A549 (cell line): ENCODE data around the gene SLC3A2. TPM values are rescaled to one million over a fixed set of nuclear protein-coding genes. Genes with fewer than 3 reads are reported as not detected.

Source experiments
- ATAC-seq, 2 experiments: fragments of 200-7000 bp in 1 of 2; fragments of >200 bp in 1 of 2; cut with Nextera tagmentation in 1 of 2; cut with Tn5 transposase in 1 of 2; 3 replicates each; pipeline versions ENCODE4 v1.8.0 to v1.9.1; 2018 to 2020; ENCODE audit warnings: mild to moderate bottlenecking in 1 of 2, moderate library complexity in 1 of 2
- CTCF ChIA-PET: fragments of 300-600 bp; sonication (Branson Sonifier 250); formaldehyde crosslinking; extraction: SDS; loops from one replicate; lab custom pipeline; 2021; ENCODE audit warnings: antibody characterized with exemption, inconsistent platforms; lab: Yijun Ruan, JAX
- POLR2A ChIA-PET: fragments of 350-600 bp; formaldehyde crosslinking; extraction: SDS; loops from one replicate; lab custom pipeline; 2021; ENCODE audit warnings: antibody characterized with exemption, inconsistent platforms; lab: Yijun Ruan, JAX
- DNase-seq, 2 experiments: peaks; one replicate each; pipeline versions ENCODE4 v3.0.0 to v3.0.0-alpha.2; 2011 to 2016; ENCODE audit warnings: low read depth in 1 of 2, low spot score in 1 of 2
- FAIRE-seq: peaks from 2 replicates; lab custom pipeline; 2011; peaks lifted over from hg19 to GRCh38; lab: Jason Lieb, UNC
- H3K27ac ChIP-seq, 2 experiments: fragments of >200 bp; sonication (Bioruptor Twin); formaldehyde crosslinking; 3 replicates each; pipeline ENCODE4 v1.5.1; 2016 to 2017
- H3K4me1 ChIP-seq: fragments of >200 bp; sonication (Bioruptor Twin); formaldehyde crosslinking; 3 replicates; pipeline ENCODE4 v1.6.1; 2016
- H3K4me2 ChIP-seq: fragments of >200 bp; sonication (Bioruptor Twin); formaldehyde crosslinking; 3 replicates; pipeline ENCODE4 v1.6.1; 2016
- H3K4me3 ChIP-seq: fragments of >200 bp; sonication (Bioruptor Twin); formaldehyde crosslinking; 3 replicates; pipeline ENCODE4 v1.5.1; 2016
- H3K9me3 ChIP-seq: fragments of >200 bp; sonication (Bioruptor Twin); formaldehyde crosslinking; 3 replicates; pipeline ENCODE4 v1.6.1; 2016
- CHD2 ChIP-seq: fragments of 150-350 bp; IDR thresholded peaks from 2 replicates; pipeline ENCODE4 v1.6.1; 2014; ENCODE audit warnings: low read length; ENCODE audit not compliant: partially characterized antibody
- CHD4 ChIP-seq: fragments of 200-600 bp; sonication (generic); IDR thresholded peaks from 2 replicates; pipeline ENCODE4 v1.6.1; 2016; ENCODE audit warnings: antibody characterized with exemption, mild to moderate bottlenecking, borderline replicate concordance
- EHF ChIP-seq: fragments of 250-450 bp; sonication (Bioruptor Pico); IDR thresholded peaks from 2 replicates; pipeline ENCODE4 v1.5.0; 2020; ENCODE audit warnings: mild to moderate bottlenecking
- EHMT2 ChIP-seq: fragments of 200-600 bp; sonication (generic); IDR thresholded peaks from 2 replicates; pipeline ENCODE4 v1.6.1; 2016; ENCODE audit warnings: antibody characterized with exemption, low read depth, mild to moderate bottlenecking, moderate library complexity
- EP300 ChIP-seq, 2 experiments: fragments of >200 bp; sonication (Bioruptor Twin); formaldehyde crosslinking; IDR thresholded peaks; 2 replicates in 1 of 2; 3 replicates in 1 of 2; pipeline ENCODE4 v1.6.1; 2016 to 2017
- ESRRA ChIP-seq: fragments of 150-350 bp; IDR thresholded peaks from 2 replicates; pipeline ENCODE4 v1.6.1; 2014; ENCODE audit warnings: mild to moderate bottlenecking, low read length, borderline replicate concordance
- FOSL2 ChIP-seq, 2 experiments: fragments of 450-650 bp in 1 of 2; fragments of >200 bp in 1 of 2; sonication (Bioruptor Twin) in 1 of 2; formaldehyde crosslinking; IDR thresholded peaks; 2 replicates each; pipeline versions ENCODE4 v1.5.0 to v1.6.1; 2016 to 2020; ENCODE audit warnings: mild to moderate bottlenecking in 1 of 2, moderate library complexity in 1 of 2
- FOXS1 ChIP-seq: fragments of 250-450 bp; sonication (Bioruptor Pico); IDR thresholded peaks from 2 replicates; pipeline ENCODE4 v1.5.0; 2020; ENCODE audit warnings: mild to moderate bottlenecking, moderate library complexity
- HOXB5 ChIP-seq: fragments of 250-450 bp; sonication (Bioruptor Pico); IDR thresholded peaks from 2 replicates; pipeline ENCODE4 v1.5.0; 2020; ENCODE audit warnings: mild to moderate bottlenecking, moderate library complexity
- NFE2L2 ChIP-seq: fragments of 150-350 bp; conservative IDR thresholded peaks from 2 replicates; pipeline ENCODE4 v1.6.1; 2014; ENCODE audit warnings: low read length
- NPAS2 ChIP-seq: fragments of 250-450 bp; sonication (Bioruptor Pico); IDR thresholded peaks from 2 replicates; pipeline ENCODE4 v1.8.0; 2022; ENCODE audit warnings: mild to moderate bottlenecking, moderate library complexity, borderline replicate concordance
- POLR2A ChIP-seq: IDR thresholded peaks from 2 replicates; pipeline ENCODE4 v1.6.1; 2012; ENCODE audit warnings: mild to moderate bottlenecking, low read length
- POLR2AphosphoS2 ChIP-seq: conservative IDR thresholded peaks from 2 replicates; pipeline ENCODE4 v1.6.1; 2012; ENCODE audit warnings: low read length, improper control_type of control experiment, inconsistent platforms
- RAD21 ChIP-seq, 2 experiments: fragments of >200 bp in 1 of 2; sonication (Bioruptor Twin) in 1 of 2; formaldehyde crosslinking in 1 of 2; IDR thresholded peaks in 1 of 2; conservative IDR thresholded peaks in 1 of 2; 2 replicates in 1 of 2; 3 replicates in 1 of 2; pipeline ENCODE4 v1.6.1; 2012 to 2018; ENCODE audit warnings: inconsistent platforms in 1 of 2
- RFX5 ChIP-seq: fragments of 450-650 bp; IDR thresholded peaks from 2 replicates; pipeline ENCODE4 v1.7.1; 2014; ENCODE audit warnings: antibody characterized with exemption, mild to moderate bottlenecking, moderate library complexity
- ZFP36 ChIP-seq: fragments of 450-650 bp; IDR thresholded peaks from 2 replicates; pipeline ENCODE4 v1.6.1; 2014; ENCODE audit warnings: borderline replicate concordance; ENCODE audit not compliant: partially characterized antibody
- ZNF302 ChIP-seq: fragments of 250-450 bp; sonication (Bioruptor Pico); IDR thresholded peaks from 2 replicates; pipeline ENCODE4 v1.9.0; 2021; ENCODE audit warnings: inconsistent platforms, mild to moderate bottlenecking, moderate library complexity
- ZSCAN20 ChIP-seq: fragments of 250-450 bp; sonication (Bioruptor Pico); IDR thresholded peaks from 2 replicates; pipeline ENCODE4 v1.8.0; 2022; ENCODE audit warnings: mild to moderate bottlenecking, moderate library complexity
- WGBS: methylation state at CpG from one replicate; pipeline ENCODE4 v1.1.6; 2017; ENCODE audit errors: missing lambda C conversion rate; 5-methylcytosine and 5-hydroxymethylcytosine counted together
- polyA plus RNA-seq, 4 experiments: library from polyadenylated mRNA; depleted of rRNA in 3 of 4; stranded (reverse); fragments of >200 nt; fragmentation: RNase III in 1 of 4; extraction: RNeasy Plus Mini Kit Qiagen cat#74134 plus additional on column Dnase treatment in 1 of 4; gene quantifications; 2 replicates in 3 of 4; 3 replicates in 1 of 4; pipeline ENCODE4 v1.2.3, GENCODE V29; 2011 to 2017
- TF ChIP-seq, protein P1 (sequence below): fragments of >200 bp; sonication (Bioruptor Twin); formaldehyde crosslinking; IDR thresholded peaks from 2 replicates; pipeline ENCODE4 v1.6.1; 2016
- TF ChIP-seq, protein P2 (sequence below): fragments of 150-350 bp; IDR thresholded peaks from 2 replicates; pipeline ENCODE4 v1.6.1; 2014; ENCODE audit warnings: low read depth, mild to moderate bottlenecking, low read length
- TF ChIP-seq, protein P3 (sequence below): fragments of 200-600 bp; sonication (generic); IDR thresholded peaks from 2 replicates; pipeline ENCODE4 v1.6.1; 2016; ENCODE audit warnings: antibody characterized with exemption, mild to moderate bottlenecking, moderate library complexity
- TF ChIP-seq, protein P4 (sequence below): fragments of >200 bp; sonication (Bioruptor Twin); formaldehyde crosslinking; IDR thresholded peaks from 3 replicates; pipeline ENCODE4 v1.5.1; 2016
- TF ChIP-seq, protein P5 (sequence below): IDR thresholded peaks from 2 replicates; pipeline ENCODE4 v1.6.1; 2012; ENCODE audit warnings: low read depth, borderline replicate concordance

SLC3A2 gene
- polyA plus RNA-seq, 2 of the 4 experiments (the other 2 are of a cell fraction), result 1,007 to 1,064 TPM

DNA sequence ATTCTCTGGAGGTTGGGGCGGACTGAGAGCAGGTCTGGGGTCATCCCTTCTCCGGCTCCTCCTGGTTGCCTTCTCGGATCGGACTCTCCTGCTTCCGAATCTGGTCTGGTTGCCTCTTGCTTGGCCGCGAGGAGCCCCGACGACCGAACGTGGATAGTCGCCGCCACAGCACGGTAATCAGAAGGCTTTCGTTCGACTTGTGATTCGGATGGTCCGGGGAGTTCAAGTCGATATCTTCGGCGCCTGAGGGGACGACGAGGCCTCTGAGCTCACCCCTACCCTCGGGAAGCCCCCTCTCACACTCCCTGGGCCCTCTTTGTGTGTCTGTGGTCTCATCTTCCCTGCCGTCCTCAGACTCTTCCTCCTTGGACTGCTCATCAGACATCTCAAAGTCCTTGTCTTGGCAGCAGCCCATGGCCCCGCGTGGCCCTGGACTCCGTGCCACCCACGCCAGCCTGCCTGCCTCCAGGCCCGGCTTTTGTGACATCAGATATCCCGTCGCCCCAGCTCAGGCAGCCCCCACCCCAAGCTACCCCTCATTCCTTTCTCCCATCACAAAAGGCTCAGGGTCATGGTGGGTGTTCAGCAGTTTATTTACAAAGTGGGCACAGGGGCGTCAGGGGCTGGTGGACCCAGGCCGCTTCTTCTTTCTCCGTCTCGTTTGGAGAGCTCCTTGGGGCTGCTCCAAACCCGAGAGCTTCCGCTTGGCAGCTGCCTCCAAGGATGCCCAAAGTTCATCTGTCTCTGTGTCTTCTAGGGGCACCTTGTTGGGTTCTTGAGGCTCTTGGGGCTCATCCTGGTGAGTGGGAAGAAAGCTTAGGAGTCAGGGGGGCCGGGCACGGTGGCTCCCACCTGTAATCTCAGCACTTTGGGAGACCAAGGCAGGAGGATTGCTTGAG lies 48.1 kb upstream of the SLC3A2 start, which contains the start of gene TEX54:
Gene TEX54 (minus strand): TSS at position 506 of the 899 bp plus-strand sequence.
- FAIRE-seq, result no peak
- POLR2A ChIA-PET, result interaction anchor here (0.6 to 2.2 kb wide), 14 partner anchors 8 to 211 kb away, joined by 3 to 52 read pairs (median 6); partner anchors contain the start of genes B3GAT3, HNRNPUL2, SLC3A2 and TMEM179B
- H3K9me3 ChIP-seq, result no peaks in the 10 kb centered on the region

DNA sequence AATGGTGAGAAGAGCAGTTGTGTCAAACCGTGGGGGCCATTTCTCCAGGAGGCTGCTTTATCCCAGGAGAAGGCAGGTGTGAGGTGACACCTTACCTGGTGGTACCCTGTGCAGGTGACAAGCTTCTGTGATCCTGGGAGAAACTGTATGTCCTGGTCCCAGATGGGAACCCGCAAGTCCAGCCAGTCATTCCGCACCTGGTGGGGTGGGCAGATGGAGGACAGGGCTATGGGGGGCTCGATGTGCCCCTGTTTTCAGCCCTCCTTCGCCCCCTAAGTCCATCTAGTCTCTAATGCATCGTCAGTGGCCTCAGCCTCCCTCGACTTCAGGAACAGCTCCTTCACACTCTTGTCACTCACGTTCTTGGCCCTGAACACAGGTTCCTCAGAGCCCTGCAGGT lies 45.4 kb upstream of the SLC3A2 start:
- CTCF ChIA-PET, result interaction anchor here (0.6 to 2.0 kb wide), 4 partner anchors 20 to 225 kb away, joined by 3 to 8 read pairs (median 4); partner anchors contain the start of gene TMEM179B
- POLR2A ChIA-PET, result no interaction called here
- no peak for DNase-seq
- 84% methylated on average over 8 of the region's 8 CpGs for WGBS
- peaks cover 25% of the 10 kb centered on the region for H3K4me1 ChIP-seq
- no peaks in the 10 kb centered on the region for H3K9me3 ChIP-seq
- no peak for ATAC-seq
- FAIRE-seq, result no peak
- no peak overlapping the region for H3K4me2 ChIP-seq
- no peak overlapping the region for H3K27ac ChIP-seq
- TF ChIP-seq ZFP36 (no peak), NPAS2 (no peak), POLR2A (no peak), FOXS1 (no peak), CHD4 (no peak), POLR2AphosphoS2 (no peak), RFX5 (no peak), EP300 (IDR thresholded peaks at IDR 0.05) (no peak), EHMT2 (no peak), NFE2L2 (no peak), CHD2 (no peak)
- TF ChIP-seq, protein P1, sequence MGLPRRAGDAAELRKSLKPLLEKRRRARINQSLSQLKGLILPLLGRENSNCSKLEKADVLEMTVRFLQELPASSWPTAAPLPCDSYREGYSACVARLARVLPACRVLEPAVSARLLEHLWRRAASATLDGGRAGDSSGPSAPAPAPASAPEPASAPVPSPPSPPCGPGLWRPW, result no peak
- TF ChIP-seq, protein P2, sequence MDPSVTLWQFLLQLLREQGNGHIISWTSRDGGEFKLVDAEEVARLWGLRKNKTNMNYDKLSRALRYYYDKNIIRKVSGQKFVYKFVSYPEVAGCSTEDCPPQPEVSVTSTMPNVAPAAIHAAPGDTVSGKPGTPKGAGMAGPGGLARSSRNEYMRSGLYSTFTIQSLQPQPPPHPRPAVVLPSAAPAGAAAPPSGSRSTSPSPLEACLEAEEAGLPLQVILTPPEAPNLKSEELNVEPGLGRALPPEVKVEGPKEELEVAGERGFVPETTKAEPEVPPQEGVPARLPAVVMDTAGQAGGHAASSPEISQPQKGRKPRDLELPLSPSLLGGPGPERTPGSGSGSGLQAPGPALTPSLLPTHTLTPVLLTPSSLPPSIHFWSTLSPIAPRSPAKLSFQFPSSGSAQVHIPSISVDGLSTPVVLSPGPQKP, result no peak
- TF ChIP-seq, protein P3, sequence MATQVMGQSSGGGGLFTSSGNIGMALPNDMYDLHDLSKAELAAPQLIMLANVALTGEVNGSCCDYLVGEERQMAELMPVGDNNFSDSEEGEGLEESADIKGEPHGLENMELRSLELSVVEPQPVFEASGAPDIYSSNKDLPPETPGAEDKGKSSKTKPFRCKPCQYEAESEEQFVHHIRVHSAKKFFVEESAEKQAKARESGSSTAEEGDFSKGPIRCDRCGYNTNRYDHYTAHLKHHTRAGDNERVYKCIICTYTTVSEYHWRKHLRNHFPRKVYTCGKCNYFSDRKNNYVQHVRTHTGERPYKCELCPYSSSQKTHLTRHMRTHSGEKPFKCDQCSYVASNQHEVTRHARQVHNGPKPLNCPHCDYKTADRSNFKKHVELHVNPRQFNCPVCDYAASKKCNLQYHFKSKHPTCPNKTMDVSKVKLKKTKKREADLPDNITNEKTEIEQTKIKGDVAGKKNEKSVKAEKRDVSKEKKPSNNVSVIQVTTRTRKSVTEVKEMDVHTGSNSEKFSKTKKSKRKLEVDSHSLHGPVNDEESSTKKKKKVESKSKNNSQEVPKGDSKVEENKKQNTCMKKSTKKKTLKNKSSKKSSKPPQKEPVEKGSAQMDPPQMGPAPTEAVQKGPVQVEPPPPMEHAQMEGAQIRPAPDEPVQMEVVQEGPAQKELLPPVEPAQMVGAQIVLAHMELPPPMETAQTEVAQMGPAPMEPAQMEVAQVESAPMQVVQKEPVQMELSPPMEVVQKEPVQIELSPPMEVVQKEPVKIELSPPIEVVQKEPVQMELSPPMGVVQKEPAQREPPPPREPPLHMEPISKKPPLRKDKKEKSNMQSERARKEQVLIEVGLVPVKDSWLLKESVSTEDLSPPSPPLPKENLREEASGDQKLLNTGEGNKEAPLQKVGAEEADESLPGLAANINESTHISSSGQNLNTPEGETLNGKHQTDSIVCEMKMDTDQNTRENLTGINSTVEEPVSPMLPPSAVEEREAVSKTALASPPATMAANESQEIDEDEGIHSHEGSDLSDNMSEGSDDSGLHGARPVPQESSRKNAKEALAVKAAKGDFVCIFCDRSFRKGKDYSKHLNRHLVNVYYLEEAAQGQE, result no peak
- H3K4me3 ChIP-seq, result no peak overlapping the region

More for the DNA sequence above, 48.1 kb upstream of the SLC3A2 start, which contains the start of gene TEX54:
- WGBS, result 23% methylated on average over 39 of the region's 40 CpGs
- CTCF ChIA-PET, result interaction anchor here (0.6 to 3.0 kb wide), 5 partner anchors 9 to 438 kb away, joined by 3 to 16 read pairs (median 4); partner anchors contain the start of gene TMEM179B
- Histone ChIP-seq H3K4me3 (peak within 1 kb of the TSS; percentile 85), H3K27ac (peak within 1 kb of the TSS; percentile 91 to 94), H3K4me1 (peaks cover 19% of the 10 kb centered on the region), H3K4me2 (peak within 1 kb of the TSS; percentile 78)
- ATAC-seq, result peak; percentile 49 to 51
- TF ChIP-seq ZSCAN20 (CRISPR knock-in tag), result no peak
- no peak for TF ChIP-seq ESRRA
- TF ChIP-seq FOSL2 (IDR thresholded peaks at IDR 0.05), result no peak
- TF ChIP-seq FOSL2 (CRISPR knock-in tag; IDR thresholded peaks at IDR 0.05), result no peak
- no peak for TF ChIP-seq RAD21 (conservative IDR thresholded peaks at IDR 0.05 in 1 of 2, IDR thresholded peaks at IDR 0.05 in 1 of 2)
- TF ChIP-seq, protein P4, sequence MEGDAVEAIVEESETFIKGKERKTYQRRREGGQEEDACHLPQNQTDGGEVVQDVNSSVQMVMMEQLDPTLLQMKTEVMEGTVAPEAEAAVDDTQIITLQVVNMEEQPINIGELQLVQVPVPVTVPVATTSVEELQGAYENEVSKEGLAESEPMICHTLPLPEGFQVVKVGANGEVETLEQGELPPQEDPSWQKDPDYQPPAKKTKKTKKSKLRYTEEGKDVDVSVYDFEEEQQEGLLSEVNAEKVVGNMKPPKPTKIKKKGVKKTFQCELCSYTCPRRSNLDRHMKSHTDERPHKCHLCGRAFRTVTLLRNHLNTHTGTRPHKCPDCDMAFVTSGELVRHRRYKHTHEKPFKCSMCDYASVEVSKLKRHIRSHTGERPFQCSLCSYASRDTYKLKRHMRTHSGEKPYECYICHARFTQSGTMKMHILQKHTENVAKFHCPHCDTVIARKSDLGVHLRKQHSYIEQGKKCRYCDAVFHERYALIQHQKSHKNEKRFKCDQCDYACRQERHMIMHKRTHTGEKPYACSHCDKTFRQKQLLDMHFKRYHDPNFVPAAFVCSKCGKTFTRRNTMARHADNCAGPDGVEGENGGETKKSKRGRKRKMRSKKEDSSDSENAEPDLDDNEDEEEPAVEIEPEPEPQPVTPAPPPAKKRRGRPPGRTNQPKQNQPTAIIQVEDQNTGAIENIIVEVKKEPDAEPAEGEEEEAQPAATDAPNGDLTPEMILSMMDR, result no peak
- TF ChIP-seq EHF, result no peak
- TF ChIP-seq ZNF302 (CRISPR knock-in tag), result no peak
- TF ChIP-seq, protein P2, result no peak
- 0 out of 2 replicates have a peak, but pooled peaks have one; percentile 76 for TF ChIP-seq POLR2AphosphoS2
- TF ChIP-seq HOXB5 (CRISPR knock-in tag), result 0 out of 2 replicates have a peak, but pooled peaks have one; percentile 19
- TF ChIP-seq, protein P5, sequence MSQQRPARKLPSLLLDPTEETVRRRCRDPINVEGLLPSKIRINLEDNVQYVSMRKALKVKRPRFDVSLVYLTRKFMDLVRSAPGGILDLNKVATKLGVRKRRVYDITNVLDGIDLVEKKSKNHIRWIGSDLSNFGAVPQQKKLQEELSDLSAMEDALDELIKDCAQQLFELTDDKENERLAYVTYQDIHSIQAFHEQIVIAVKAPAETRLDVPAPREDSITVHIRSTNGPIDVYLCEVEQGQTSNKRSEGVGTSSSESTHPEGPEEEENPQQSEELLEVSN, result no peak
- no peak for DNase-seq
